GM18499 (cell line): ENCODE measurements around the gene ADCY5.

ENCODE experiments used
- ATAC-seq: cut with Tn5 transposase; IDR thresholded peaks from one replicate; pipeline ENCODE4 v1.9.1; 2021; ENCODE audit warnings: moderate number of reproducible peaks; ENCODE audit not compliant: insufficient read depth, unreplicated experiment

ADCY5 gene

GRCh38 chr3:123331651-123332050 lies 117.2 kb downstream of the ADCY5 start:
- no peak for ATAC-seq

GRCh38 chr3:123331006-123331405 lies 117.9 kb downstream of the ADCY5 start:
- no peak for ATAC-seq

DNA sequence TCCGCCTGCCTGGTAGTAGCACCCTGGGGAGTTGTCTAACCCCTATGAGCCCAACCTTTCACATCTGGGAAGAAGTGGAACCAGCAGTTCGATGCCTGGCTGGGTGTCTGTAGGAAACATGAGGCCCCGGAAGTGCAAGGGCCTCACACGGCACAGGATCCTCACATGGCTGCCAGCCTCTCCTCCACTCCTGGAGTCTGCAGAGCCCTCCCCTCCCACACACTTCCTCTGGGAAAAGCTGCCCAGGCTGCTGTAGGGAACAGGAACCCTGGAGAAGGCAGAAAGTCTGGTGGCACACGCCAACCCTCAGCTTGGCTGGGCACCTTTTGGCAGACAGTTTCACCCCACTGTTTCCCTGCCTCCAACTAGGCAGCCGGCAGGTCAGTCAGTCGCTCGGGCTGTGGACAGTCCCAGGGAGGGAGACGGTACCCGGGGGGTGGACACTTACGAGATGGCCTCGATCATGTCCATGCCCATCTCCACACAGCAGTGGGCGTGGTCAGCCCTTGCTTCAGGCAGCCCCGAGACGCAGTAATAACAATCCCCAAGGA lies 118.4 kb downstream of the ADCY5 start:
- no peak for ATAC-seq

- no peak for ATAC-seq
Measured at GRCh38 chr3:123329636-123330340, 119.1 kb downstream of the ADCY5 start.

- no peak for ATAC-seq
Measured at GRCh38 chr3:123328851-123329635, 119.8 kb downstream of the ADCY5 start.

DNA sequence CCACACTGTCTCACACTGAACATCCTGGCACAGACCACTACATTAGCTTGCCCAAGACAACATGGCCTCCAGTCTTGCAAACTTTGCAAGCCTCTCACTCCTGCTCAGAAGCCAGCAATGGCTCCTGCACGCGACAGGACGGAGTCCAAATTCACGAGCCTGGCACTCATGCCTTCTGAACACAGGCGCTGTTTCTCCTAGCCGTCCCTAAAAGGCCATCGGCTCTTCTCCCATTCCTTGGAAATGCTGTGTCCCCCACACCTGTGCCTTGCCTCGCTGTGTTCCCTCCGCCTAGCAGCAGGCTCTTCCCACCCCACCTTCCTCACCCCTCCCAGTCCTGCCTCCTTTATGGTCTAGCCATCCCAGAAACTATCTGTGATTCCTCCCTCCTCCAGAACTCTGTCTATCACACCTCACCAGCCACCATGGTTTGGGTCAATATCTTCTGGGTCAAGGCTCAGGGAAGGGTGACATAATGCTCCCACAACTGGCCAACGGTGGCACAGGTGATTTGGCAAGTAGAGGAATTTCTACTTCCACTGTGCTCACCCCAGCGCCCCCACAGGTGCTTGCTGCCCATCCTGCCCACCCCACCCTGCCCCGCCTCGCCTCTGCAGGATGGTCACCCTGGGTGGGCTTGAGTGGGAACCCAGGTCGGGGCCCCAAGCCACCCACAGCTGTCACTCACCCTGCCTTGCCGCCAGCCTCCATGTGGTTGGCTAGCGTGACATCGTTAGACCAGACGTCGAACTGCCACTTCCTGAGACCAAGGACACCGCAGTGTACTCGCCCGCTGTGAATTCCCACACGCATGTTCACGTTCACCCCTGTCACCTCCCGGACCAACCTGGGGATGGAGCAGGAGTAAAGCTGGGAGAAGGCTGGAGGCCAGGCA lies 120.7 kb downstream of the ADCY5 start:
- ATAC-seq = no peak

DNA sequence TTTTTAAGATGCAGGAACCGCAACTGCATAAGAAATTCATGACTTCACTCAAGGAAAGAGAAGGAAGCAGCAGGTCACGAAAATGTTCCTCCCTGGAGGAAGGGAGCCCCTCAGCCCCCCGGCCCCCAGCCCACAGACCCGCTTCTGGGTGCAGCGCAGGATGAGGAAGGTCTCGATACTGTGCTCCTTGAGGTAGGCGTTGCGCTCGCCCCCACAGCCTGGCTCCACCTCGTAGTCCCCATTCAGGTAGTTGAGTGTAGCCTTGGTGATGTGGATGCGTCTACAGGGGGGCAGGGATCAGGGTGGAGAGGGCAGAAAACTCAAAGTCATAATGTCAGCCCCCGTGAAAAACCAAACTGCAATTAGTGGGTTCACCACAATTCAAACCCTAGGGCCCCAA lies 121.4 kb downstream of the ADCY5 start:
- ATAC-seq = no peak

DNA sequence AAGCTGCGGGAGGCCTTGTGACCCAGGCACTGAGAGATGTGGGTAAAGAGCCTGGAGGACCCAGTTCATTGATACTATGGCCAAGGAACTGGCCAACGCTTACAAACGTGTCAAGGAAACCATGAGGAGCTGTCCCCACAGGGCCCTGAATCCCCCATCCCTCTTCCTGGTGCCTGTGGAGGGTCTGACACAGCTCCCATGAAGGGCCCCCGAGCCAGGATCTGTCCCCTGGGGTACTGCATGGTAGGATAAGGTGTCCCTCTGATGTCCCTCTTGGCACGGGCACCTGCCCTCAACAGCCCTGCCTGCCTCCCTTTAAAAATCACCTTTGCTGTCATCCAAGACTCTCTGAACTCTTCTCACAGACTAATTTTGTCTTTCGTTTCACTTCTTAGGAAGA lies 122.4 kb downstream of the ADCY5 start:
- no peak for ATAC-seq

- no peak for ATAC-seq
Measured at GRCh38 chr3:123325766-123326256, 123.1 kb downstream of the ADCY5 start.

- no peak for ATAC-seq
Measured at GRCh38 chr3:123324880-123325765, 123.8 kb downstream of the ADCY5 start.

DNA sequence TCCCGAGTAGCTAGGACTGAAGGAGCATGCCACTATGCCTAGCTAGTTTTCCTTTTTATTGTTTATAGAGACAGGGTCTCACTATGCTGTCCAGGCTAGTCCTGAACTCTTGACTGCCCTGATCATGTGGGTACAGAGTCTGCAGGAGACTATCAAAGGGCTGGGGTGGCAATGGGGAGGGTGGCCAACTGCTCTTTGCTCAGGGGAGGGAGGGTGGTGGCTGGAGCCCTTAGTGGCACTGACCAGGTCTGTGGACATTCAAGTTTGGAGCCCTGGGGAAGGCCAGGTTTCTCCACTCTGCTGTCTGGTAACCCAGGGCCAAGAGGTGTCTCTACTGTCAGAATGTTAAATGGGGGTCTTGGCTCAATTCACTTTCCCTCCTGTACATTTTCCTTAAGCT lies 125.1 kb downstream of the ADCY5 start:
- no peak for ATAC-seq

- ATAC-seq = no peak
Measured at GRCh38 chr3:123322866-123323265, 126.0 kb downstream of the ADCY5 start.

GRCh38 chr3:123321806-123322205 lies 127.1 kb downstream of the ADCY5 start:
- no peak for ATAC-seq

DNA sequence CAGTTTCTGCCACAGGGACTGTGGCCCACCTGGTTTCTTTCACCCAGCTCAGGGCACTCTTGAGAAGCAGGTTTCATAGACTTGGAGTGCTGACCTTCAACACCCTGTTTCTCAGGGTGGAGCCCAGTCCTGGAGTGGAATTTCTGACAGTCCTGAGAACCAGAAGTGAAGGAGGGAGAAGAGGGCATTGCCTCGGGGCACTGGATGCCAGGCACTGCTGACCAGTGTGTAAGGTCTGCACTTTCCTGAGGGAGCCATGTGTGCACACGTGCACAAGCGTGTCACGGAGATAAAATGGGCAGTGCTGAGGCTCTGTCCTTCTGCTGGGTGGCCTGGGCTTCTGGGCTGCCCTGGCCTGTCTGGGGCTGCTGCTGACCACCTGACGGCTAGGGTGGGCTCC lies 128.7 kb downstream of the ADCY5 start:
- ATAC-seq = no peak

DNA sequence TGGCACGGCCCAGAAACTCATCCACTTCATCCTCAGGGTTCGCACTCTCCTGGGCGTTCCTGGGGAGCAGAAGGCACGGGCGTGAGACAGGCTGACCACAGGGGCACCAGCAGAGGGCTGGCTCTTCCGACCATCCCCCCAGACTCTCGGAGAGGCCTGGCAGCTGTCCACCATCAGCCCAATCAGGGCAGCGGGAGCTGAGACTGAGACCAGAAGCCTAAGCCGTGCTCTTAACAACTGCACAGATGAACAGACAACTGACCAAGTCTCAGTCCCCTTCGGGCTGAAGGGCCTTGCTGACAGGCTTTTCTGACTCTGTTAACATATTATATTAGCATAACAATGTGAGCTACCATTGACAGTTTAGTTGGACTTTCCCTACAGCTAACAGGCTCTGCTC lies 129.1 kb downstream of the ADCY5 start:
- no peak for ATAC-seq

DNA sequence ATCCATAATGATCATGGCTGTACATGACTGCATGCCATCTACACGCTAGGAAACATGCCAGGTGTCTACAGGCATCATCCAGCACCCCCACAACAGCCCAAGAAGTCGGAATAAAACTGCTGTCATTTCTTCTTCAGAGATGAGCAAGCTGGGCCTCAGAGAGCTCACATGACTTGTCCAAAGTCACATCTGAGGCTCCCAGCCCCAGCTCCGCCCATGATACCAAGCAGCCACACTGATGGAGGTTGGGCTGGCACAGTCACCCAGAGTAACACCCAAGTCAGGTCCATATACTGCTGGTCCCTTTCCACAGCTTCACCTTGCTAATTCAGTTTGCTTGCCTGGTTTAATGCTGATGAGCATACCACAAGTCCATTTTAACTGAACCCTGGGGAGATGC lies 130.5 kb downstream of the ADCY5 start:
- no peak for ATAC-seq

DNA sequence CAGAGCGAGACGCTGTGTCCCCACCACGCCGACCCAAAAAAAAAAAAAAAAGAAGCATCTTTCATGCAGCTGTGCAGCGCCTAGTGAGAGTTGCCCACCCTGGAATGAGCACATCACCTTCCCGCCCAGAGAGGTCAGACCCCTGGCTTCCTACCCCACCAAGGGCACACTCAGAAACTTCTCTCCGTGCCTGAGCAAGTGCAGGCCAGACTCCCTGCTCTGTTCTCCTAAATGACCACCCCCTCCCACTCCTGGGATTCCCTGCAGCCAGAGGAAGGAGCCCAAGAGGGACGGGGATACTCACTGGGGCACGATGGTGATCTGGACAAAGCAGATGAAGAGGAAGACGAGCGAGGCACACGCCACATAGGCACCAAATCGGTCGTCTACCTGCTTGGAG lies 131.2 kb downstream of the ADCY5 start:
- ATAC-seq = no peak

GRCh38 chr3:123315271-123315595 lies 133.7 kb downstream of the ADCY5 start:
- no peak for ATAC-seq

- ATAC-seq = no peak
Measured at GRCh38 chr3:123314359-123315270, 134.3 kb downstream of the ADCY5 start.
